Astrocyte (in vitro differentiated cells and primary cell): ENCODE data around the gene SUSD4. TPM values are rescaled to one million over a fixed set of nuclear protein-coding genes. Genes with fewer than 3 reads are reported as not detected.

Experiments used
- DNase-seq: peaks from one replicate; pipeline ENCODE4 v3.0.0-alpha.2; 2010; ENCODE audit warnings: low read depth
- FAIRE-seq: peaks from 2 replicates; lab custom pipeline; 2011; peaks lifted over from hg19 to GRCh38; lab: Jason Lieb, UNC
- H2AFZ ChIP-seq: 2 replicates; pipeline ENCODE4 v1.6.0; 2012; ENCODE audit warnings: low read depth, low read length, inconsistent platforms
- H3K27ac ChIP-seq: 2 replicates; pipeline ENCODE4 v1.5.1; 2011; ENCODE audit warnings: low read depth, low read length, inconsistent platforms
- H3K27me3 ChIP-seq: 2 replicates; pipeline ENCODE4 v1.6.0; 2011; ENCODE audit warnings: low read length, inconsistent platforms; ENCODE audit not compliant: insufficient read depth
- H3K36me3 ChIP-seq: 2 replicates; pipeline ENCODE4 v1.5.1; 2011; ENCODE audit warnings: low read length, inconsistent platforms; ENCODE audit not compliant: insufficient read depth
- H3K4me1 ChIP-seq: 2 replicates; pipeline ENCODE4 v1.5.1; 2011; ENCODE audit warnings: low read length, inconsistent platforms; ENCODE audit not compliant: insufficient read depth
- H3K4me2 ChIP-seq: 2 replicates; pipeline ENCODE4 v1.6.0; 2012; ENCODE audit warnings: low read length, inconsistent platforms
- H3K4me3 ChIP-seq: 2 replicates; pipeline ENCODE4 v1.5.1; 2011; ENCODE audit warnings: low read depth, mild to moderate bottlenecking, low read length, inconsistent platforms; ENCODE audit not compliant: insufficient read depth
- H3K79me2 ChIP-seq: 2 replicates; pipeline ENCODE4 v1.6.0; 2012; ENCODE audit warnings: mild to moderate bottlenecking, low read length, inconsistent platforms; ENCODE audit not compliant: insufficient read depth
- H3K9ac ChIP-seq: 2 replicates; pipeline ENCODE4 v1.6.0; 2012; ENCODE audit warnings: mild to moderate bottlenecking, low read length, inconsistent platforms
- H3K9me3 ChIP-seq: 2 replicates; pipeline ENCODE4 v1.5.1; 2012; ENCODE audit warnings: low read depth, mild to moderate bottlenecking, low read length, inconsistent platforms; ENCODE audit not compliant: insufficient read depth
- H4K20me1 ChIP-seq: 2 replicates; pipeline ENCODE4 v1.6.0; 2012; ENCODE audit warnings: low read length, inconsistent platforms; ENCODE audit not compliant: insufficient read depth
- H3K27ac Mint-ChIP-seq: one replicate; pipeline ENCODE4 v1.8.0; 2021; ENCODE audit warnings: mild to moderate bottlenecking, mixed read lengths; ENCODE audit not compliant: unreplicated experiment
- H3K27me3 Mint-ChIP-seq: one replicate; pipeline ENCODE4 v1.8.0; 2021; ENCODE audit warnings: low read depth, mixed read lengths; ENCODE audit not compliant: unreplicated experiment
- H3K36me3 Mint-ChIP-seq: one replicate; pipeline ENCODE4 v1.8.0; 2021; ENCODE audit warnings: low read depth, mixed read lengths; ENCODE audit not compliant: unreplicated experiment
- H3K4me1 Mint-ChIP-seq: one replicate; pipeline ENCODE4 v1.8.0; 2021; ENCODE audit warnings: low read depth, mixed read lengths; ENCODE audit not compliant: unreplicated experiment
- H3K4me3 Mint-ChIP-seq: one replicate; pipeline ENCODE4 v1.8.0; 2021; ENCODE audit warnings: mild to moderate bottlenecking, moderate library complexity, mixed read lengths; ENCODE audit not compliant: unreplicated experiment
- H3K9me3 Mint-ChIP-seq: one replicate; pipeline ENCODE4 v1.8.0; 2021; ENCODE audit warnings: mild to moderate bottlenecking, mixed read lengths; ENCODE audit not compliant: unreplicated experiment
- EZH2 ChIP-seq: IDR thresholded peaks from 2 replicates; pipeline ENCODE4 v1.6.1; 2012; ENCODE audit warnings: mild to moderate bottlenecking, low read length, inconsistent platforms; ENCODE audit not compliant: insufficient read depth
- total RNA-seq: library from RNA; stranded (reverse); gene quantifications from 2 replicates; pipeline ENCODE4 v1.2.1, GENCODE V29; 2021
- TF ChIP-seq, protein P1 (sequence below): IDR thresholded peaks from 2 replicates; pipeline ENCODE4 v1.5.1; 2011; ENCODE audit warnings: low read depth, mild to moderate bottlenecking, inconsistent platforms, low read length, moderate library complexity; ENCODE audit not compliant: insufficient read depth

Gene SUSD4
- total RNA-seq, 1 donor from 2014 or later: 9.2 TPM

DNA sequence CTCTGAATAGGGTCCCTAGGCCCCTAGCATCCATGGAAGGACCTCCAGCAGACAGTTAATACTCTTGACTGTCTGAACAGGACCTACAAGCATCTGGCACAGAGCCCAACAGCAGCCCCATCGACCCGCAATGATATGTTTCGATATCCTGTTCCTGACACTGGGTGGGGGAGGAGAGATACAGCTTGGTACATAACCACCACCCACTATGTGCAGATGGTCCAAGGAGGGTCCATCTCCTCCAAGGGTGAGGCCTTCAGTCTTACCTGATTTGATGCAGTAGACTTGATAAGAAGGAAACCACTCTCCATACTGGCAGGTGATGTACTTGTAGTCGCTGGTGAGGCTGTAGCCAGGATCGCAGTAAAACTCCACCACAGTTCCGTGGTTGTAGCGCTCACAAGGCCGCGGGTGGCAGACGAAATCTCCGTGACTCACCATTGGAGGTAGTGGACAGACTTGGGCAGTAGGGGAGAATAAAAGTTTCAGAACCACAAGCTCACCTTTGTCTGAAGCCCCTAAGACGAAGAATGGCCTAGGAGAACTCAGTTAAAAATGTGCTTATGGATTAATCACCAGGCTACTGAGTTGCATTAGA is 134.9 kb downstream of the SUSD4 start:
- Histone ChIP-seq H3K36me3 (no peaks in the 10 kb centered on the region), H3K4me1 (peaks cover 43% of the 10 kb centered on the region), H3K4me3 (no peak overlapping the region), H3K27ac (no peak overlapping the region), H3K79me2 (no peaks in the 10 kb centered on the region), H3K9me3 (no peaks in the 10 kb centered on the region), H3K9ac (no peak overlapping the region), H3K27me3 (no peaks in the 10 kb centered on the region), H2AFZ (no peak overlapping the region), H3K4me2 (no peak overlapping the region), H4K20me1 (no peaks in the 10 kb centered on the region)
- H3K9me3 Mint-ChIP-seq: peaks cover 8% of the 10 kb centered on the region
- peak overlapping the region; percentile 96 for H3K27ac Mint-ChIP-seq
- no peak overlapping the region for H3K4me3 Mint-ChIP-seq
- FAIRE-seq (no peak), DNase-seq (peak; percentile 35)
- H3K4me1 Mint-ChIP-seq: peaks cover 54% of the 10 kb centered on the region
- peaks cover 19% of the 10 kb centered on the region for H3K36me3 Mint-ChIP-seq
- TF ChIP-seq, protein P1, sequence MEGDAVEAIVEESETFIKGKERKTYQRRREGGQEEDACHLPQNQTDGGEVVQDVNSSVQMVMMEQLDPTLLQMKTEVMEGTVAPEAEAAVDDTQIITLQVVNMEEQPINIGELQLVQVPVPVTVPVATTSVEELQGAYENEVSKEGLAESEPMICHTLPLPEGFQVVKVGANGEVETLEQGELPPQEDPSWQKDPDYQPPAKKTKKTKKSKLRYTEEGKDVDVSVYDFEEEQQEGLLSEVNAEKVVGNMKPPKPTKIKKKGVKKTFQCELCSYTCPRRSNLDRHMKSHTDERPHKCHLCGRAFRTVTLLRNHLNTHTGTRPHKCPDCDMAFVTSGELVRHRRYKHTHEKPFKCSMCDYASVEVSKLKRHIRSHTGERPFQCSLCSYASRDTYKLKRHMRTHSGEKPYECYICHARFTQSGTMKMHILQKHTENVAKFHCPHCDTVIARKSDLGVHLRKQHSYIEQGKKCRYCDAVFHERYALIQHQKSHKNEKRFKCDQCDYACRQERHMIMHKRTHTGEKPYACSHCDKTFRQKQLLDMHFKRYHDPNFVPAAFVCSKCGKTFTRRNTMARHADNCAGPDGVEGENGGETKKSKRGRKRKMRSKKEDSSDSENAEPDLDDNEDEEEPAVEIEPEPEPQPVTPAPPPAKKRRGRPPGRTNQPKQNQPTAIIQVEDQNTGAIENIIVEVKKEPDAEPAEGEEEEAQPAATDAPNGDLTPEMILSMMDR: no peak
- no peak for TF ChIP-seq EZH2
- H3K27me3 Mint-ChIP-seq: peaks cover 11% of the 10 kb centered on the region

DNA sequence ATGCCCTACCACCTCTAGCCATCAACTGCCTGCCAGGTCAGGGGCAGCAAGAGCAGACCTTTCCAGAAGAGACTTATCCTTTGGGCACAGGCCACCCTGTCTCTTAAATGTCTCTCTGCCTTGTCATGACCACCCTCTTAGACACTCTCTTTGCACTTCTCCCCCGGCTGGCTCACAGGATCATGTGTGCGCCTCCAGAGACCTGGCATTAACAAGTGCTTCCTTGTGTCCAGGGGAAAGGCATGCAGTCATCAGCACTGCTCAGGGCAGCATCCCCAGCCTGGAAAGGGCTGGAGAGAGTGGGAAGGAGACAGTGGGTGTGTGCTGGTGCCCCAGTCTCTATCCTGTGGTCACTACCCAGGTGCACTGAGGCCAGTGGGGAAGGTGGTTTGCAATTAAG is 135.8 kb downstream of the SUSD4 start:
- Mint-ChIP-seq H3K36me3 (peaks cover 20% of the 10 kb centered on the region), H3K27me3 (peaks cover 11% of the 10 kb centered on the region), H3K27ac (peak overlapping the region; percentile 58), H3K4me1 (peaks cover 47% of the 10 kb centered on the region), H3K4me3 (no peak overlapping the region), H3K9me3 (peaks cover 8% of the 10 kb centered on the region)
- peaks cover 36% of the 10 kb centered on the region for H3K4me1 ChIP-seq
- no peaks in the 10 kb centered on the region for H3K79me2 ChIP-seq
- no peaks in the 10 kb centered on the region for H3K27me3 ChIP-seq
- no peak overlapping the region for H2AFZ ChIP-seq
- H3K4me3 ChIP-seq: no peak overlapping the region
- no peak for DNase-seq
- no peaks in the 10 kb centered on the region for H3K9me3 ChIP-seq
- no peaks in the 10 kb centered on the region for H3K36me3 ChIP-seq
- no peaks in the 10 kb centered on the region for H4K20me1 ChIP-seq
- H3K9ac ChIP-seq: no peak overlapping the region
- TF ChIP-seq EZH2: no peak
- TF ChIP-seq, protein P1: no peak
- H3K27ac ChIP-seq: no peak overlapping the region
- FAIRE-seq: no peak
- no peak overlapping the region for H3K4me2 ChIP-seq

DNA sequence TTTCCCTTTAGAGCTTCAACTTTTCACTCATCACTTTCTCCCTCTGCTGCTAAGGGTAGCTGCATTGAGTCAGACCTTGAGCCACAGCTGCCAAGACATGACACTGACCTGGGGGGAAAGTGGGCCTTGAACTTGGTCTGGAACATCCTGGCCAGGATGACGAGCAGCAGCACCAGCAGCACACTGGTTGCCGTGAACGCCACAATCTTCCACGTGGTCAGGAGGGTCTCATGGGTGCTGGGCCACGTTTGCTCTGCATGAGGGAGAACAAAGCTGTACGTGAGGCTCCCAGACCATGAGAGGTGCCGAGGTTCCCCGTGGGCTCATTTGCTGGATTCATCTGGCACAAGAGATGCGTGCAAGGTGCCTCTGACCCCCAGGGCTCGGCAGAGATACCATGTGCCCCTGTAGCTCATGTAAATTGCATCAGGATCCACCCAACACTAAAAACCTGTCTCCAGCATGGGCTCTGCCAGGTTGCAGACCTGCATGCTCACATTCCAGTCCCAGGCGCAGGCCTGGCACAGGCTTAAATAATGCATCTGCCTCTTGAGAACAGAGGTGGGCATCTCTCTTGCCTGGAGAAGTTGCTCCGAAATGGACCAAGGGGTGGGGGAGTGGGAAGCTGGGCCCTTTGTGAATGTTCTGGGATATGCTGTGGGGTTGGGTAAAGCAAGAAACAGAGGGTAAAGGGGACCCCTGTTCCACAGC is 136.3 kb downstream of the SUSD4 start:
- H3K27ac Mint-ChIP-seq: no peak overlapping the region
- no peak overlapping the region for H3K4me3 Mint-ChIP-seq
- no peak for FAIRE-seq
- Histone ChIP-seq H3K27me3 (no peaks in the 10 kb centered on the region), H4K20me1 (no peaks in the 10 kb centered on the region), H2AFZ (no peak overlapping the region), H3K4me3 (no peak overlapping the region), H3K27ac (no peak overlapping the region), H3K36me3 (no peaks in the 10 kb centered on the region), H3K9ac (no peak overlapping the region), H3K4me2 (no peak overlapping the region), H3K79me2 (no peaks in the 10 kb centered on the region), H3K4me1 (peaks cover 30% of the 10 kb centered on the region), H3K9me3 (no peaks in the 10 kb centered on the region)
- peaks cover 8% of the 10 kb centered on the region for H3K9me3 Mint-ChIP-seq
- peaks cover 11% of the 10 kb centered on the region for H3K27me3 Mint-ChIP-seq
- peaks cover 26% of the 10 kb centered on the region for H3K36me3 Mint-ChIP-seq
- peaks cover 42% of the 10 kb centered on the region for H3K4me1 Mint-ChIP-seq
- DNase-seq: no peak
- TF ChIP-seq, protein P1: no peak
- TF ChIP-seq EZH2: no peak
